Chondrocyte (in vitro differentiated cells): ENCODE data around the gene CEP152. TPM values are rescaled to one million over a fixed set of nuclear protein-coding genes. Genes with fewer than 3 reads are reported as not detected.

ENCODE experiments used
- DNase-seq: peaks from one replicate; pipeline ENCODE4 v3.0.0; 2021; ENCODE audit warnings: mixed read lengths, low spot score
- H3K27ac Mint-ChIP-seq: one replicate; pipeline ENCODE4 v1.8.0; 2021; ENCODE audit warnings: mild to moderate bottlenecking, moderate library complexity, mixed read lengths; ENCODE audit not compliant: unreplicated experiment
- H3K27me3 Mint-ChIP-seq: 2 replicates; pipeline ENCODE4 v1.8.0; 2021; ENCODE audit warnings: low read depth, mixed read lengths
- H3K36me3 Mint-ChIP-seq: 2 replicates; pipeline ENCODE4 v1.8.0; 2021; ENCODE audit warnings: low read depth, mixed read lengths
- H3K4me1 Mint-ChIP-seq: 2 replicates; pipeline ENCODE4 v1.8.0; 2021; ENCODE audit warnings: low read depth, mild to moderate bottlenecking, mixed read lengths
- H3K4me3 Mint-ChIP-seq: one replicate; pipeline ENCODE4 v1.8.0; 2021; ENCODE audit warnings: mild to moderate bottlenecking, moderate library complexity, mixed read lengths; ENCODE audit not compliant: unreplicated experiment
- H3K9me3 Mint-ChIP-seq: 2 replicates; pipeline ENCODE4 v1.8.0; 2021; ENCODE audit warnings: low read depth, mixed read lengths
- long read RNA-seq: library from polyadenylated mRNA; stranded (forward); transcript quantifications from one replicate; pipeline ENCODE4 v2.0.0, GENCODE V29; 2021
- total RNA-seq: library from RNA; stranded (reverse); gene quantifications from 3 replicates; pipeline ENCODE4 v1.2.1, GENCODE V29; 2021
- TF ChIP-seq, protein P1 (sequence below): fragments of 200-600 bp; sonication (generic); IDR thresholded peaks from 2 replicates; pipeline ENCODE4 v1.5.0; 2021; ENCODE audit warnings: antibody characterized with exemption, mild to moderate bottlenecking, moderate library complexity

The CEP152 gene
- 3.6 to 12.6 TPM (median 4.4 TPM) in 3 replicates for total RNA-seq
- long read RNA-seq, full-length matches to known transcripts = 1 of 4 reads
- long read RNA-seq, partial matches to known transcripts = 1 of 4 reads
- long read RNA-seq, other reads (novel, unspliced or antisense) = 2 of 4 reads

DNA sequence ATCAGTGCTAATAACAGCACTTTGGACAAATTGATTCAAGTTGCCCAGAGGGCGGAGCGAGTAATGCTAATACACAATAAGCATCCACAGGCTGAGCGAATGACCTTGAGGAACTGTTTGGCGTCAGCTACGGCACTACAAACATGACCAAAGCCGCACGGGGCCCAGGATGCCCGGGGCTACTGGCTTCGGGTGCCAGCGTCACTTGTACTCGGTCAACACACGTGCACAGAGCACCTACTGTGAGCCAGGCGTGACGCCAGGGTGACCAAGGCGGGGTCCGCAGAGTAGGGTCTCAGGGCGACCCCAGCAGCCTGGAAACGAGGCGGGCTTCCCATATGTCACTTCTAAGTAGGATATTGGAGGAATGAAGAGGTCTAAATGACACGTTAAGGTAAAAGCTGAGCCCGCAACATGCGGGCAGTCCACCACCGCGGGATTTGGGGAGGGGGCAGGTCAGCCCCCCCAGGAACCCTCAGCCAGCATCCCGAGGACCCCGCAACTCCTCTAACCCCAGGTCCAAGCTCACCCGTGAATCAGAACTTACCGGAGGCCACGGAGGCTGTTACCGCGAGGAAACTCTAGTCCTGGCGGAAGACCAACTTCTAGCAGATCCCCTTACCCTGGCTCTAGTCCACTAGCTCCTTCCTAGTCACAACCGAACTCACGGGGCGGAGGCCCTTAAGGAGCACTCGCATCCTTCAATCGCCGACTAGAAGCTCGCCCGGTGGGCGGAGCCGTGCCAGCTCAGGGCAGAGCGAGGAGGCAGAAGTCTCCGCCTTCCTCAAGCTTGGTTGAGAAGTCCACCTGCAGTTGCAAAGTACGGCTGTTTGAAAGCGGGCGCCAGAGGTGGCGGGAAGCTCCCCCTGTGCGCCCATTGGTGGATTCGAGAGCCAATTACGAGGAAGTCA is at the start of gene CEP152:
Gene CEP152 (minus strand): TSS at position 656 of the 911 bp plus-strand sequence. CDS start 5,420 bp downstream, outside the sequence.
- Mint-ChIP-seq H3K36me3 (no peaks in the 10 kb centered on the region), H3K4me3 (peak within 1 kb of the TSS; percentile 92), H3K27ac (peak within 1 kb of the TSS; percentile 85), H3K27me3 (no peaks in the 10 kb centered on the region), H3K9me3 (no peaks in the 10 kb centered on the region), H3K4me1 (peaks cover 28% of the 10 kb centered on the region)
- TF ChIP-seq, protein P1, sequence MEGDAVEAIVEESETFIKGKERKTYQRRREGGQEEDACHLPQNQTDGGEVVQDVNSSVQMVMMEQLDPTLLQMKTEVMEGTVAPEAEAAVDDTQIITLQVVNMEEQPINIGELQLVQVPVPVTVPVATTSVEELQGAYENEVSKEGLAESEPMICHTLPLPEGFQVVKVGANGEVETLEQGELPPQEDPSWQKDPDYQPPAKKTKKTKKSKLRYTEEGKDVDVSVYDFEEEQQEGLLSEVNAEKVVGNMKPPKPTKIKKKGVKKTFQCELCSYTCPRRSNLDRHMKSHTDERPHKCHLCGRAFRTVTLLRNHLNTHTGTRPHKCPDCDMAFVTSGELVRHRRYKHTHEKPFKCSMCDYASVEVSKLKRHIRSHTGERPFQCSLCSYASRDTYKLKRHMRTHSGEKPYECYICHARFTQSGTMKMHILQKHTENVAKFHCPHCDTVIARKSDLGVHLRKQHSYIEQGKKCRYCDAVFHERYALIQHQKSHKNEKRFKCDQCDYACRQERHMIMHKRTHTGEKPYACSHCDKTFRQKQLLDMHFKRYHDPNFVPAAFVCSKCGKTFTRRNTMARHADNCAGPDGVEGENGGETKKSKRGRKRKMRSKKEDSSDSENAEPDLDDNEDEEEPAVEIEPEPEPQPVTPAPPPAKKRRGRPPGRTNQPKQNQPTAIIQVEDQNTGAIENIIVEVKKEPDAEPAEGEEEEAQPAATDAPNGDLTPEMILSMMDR = no peak
- DNase-seq = peak; percentile 100

DNA sequence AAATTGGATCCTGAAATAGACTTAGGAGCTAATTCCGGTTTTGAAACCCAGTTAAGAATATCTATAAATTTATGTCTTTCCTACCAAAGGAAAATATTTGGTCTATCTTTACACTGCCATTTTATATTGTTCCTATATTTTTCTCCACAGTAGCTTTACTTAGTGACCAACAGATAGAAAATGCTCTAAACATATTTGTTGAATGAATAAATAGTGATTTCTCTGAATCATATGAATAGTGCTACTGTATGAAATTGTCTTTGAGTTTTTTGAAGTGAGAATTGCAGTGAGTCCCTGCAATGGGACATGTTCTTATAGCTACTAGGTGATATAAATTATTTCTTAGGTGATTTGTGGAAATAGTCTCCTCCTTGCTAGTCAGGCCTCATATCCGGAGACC is 48.6 kb upstream of the CEP152 start:
- no peak overlapping the region for H3K4me3 Mint-ChIP-seq
- H3K4me1 Mint-ChIP-seq = peaks cover 49% of the 10 kb centered on the region
- H3K27me3 Mint-ChIP-seq = no peaks in the 10 kb centered on the region
- DNase-seq = no peak
- H3K27ac Mint-ChIP-seq = no peak overlapping the region
- no peaks in the 10 kb centered on the region for H3K9me3 Mint-ChIP-seq
- TF ChIP-seq, protein P1 = no peak
- H3K36me3 Mint-ChIP-seq = peaks cover 6% of the 10 kb centered on the region

DNA sequence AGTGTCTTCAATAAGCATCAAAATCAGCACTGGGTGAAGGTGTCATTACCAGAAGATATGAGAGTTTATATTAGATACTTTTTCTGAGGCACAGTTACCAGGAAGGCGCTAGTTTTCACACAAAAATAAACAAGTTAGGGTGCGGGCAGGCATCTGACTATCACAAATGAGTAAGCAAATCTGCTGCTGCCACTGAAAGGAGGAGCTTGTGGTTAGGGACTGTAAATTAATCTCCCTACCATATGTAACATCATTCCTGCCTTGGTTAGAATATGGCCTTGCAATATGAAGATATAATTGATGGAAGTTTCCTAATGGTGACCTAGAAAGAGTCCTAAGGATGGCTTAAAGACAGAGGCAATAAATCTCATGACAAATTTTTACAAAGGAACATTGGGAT is 47.5 kb upstream of the CEP152 start:
- H3K4me3 Mint-ChIP-seq = no peak overlapping the region
- peaks cover 12% of the 10 kb centered on the region for H3K36me3 Mint-ChIP-seq
- DNase-seq = no peak

DNA sequence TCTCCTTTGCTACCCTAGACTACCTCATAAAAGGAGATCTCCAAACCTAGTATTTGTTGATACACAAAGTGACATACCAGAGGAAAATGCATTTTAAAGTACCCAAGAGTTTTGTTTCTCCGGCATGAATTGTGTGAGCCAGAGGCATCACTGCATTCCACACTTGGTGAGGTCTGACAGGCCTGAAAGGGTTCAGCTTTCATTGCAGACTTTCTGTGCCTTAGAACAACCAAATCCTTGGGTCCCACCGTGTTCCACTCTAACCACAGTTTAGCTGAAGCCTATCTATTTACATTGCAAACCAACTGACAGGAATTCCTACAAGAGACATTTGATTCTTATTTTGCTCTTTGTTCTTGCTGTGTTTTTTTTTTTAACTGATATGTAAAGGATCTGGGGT is 46.1 kb upstream of the CEP152 start:
- Mint-ChIP-seq H3K4me1 (peaks cover 42% of the 10 kb centered on the region), H3K9me3 (no peaks in the 10 kb centered on the region), H3K36me3 (peaks cover 16% of the 10 kb centered on the region), H3K4me3 (no peak overlapping the region), H3K27ac (peak overlapping the region; percentile 76), H3K27me3 (no peaks in the 10 kb centered on the region)
- TF ChIP-seq, protein P1 = no peak
- DNase-seq = no peak

More for the DNA sequence above, 47.5 kb upstream of the CEP152 start:
- Mint-ChIP-seq H3K27me3 (no peaks in the 10 kb centered on the region), H3K27ac (peak overlapping the region; percentile 42), H3K4me1 (peaks cover 49% of the 10 kb centered on the region), H3K9me3 (no peaks in the 10 kb centered on the region)
- TF ChIP-seq, protein P1 = no peak
